Natural killer cell (primary cell): ENCODE results near the gene EHBP1L1. TPM values are rescaled to one million over a fixed set of nuclear protein-coding genes. Genes with fewer than 3 reads are reported as not detected.

Experiments
- ATAC-seq, 3 donors: fragments of 150-1000 bp in 2 of 3; fragments of 200-7000 bp in 1 of 3; cut with Tn5 transposase; 1 replicate in 1 of 3; 2 replicates in 2 of 3; pipeline ENCODE4 v1.10.0; 2021; ENCODE audit warnings: mild to moderate bottlenecking in 2 of 3, moderate library complexity in 2 of 3
- DNase-seq, 2 donors: peaks; one replicate each; pipeline versions ENCODE4 v3.0.0 to v3.0.0-alpha.2; 2013 to 2021; ENCODE audit warnings: mixed read lengths in 1 of 2
- H3K27ac ChIP-seq: one replicate; pipeline ENCODE4 v1.5.1; 2013; ENCODE audit warnings: mild to moderate bottlenecking, low read length
- H3K27me3 ChIP-seq: one replicate; pipeline ENCODE4 v1.6.1; 2013; ENCODE audit warnings: low read length; ENCODE audit not compliant: control insufficient read depth, insufficient read depth
- H3K36me3 ChIP-seq: one replicate; pipeline ENCODE4 v1.6.1; 2013; ENCODE audit warnings: low read length; ENCODE audit not compliant: control insufficient read depth, insufficient read depth
- H3K4me1 ChIP-seq: one replicate; pipeline ENCODE4 v1.6.1; 2013; ENCODE audit warnings: low read length; ENCODE audit not compliant: control insufficient read depth, insufficient read depth
- H3K4me3 ChIP-seq: one replicate; pipeline ENCODE4 v1.5.1; 2013; ENCODE audit warnings: low read length
- H3K9me3 ChIP-seq: one replicate; pipeline ENCODE4 v1.6.1; 2013; ENCODE audit warnings: low read length; ENCODE audit not compliant: control insufficient read depth, insufficient read depth
- H3K27ac Mint-ChIP-seq, 2 donors: one replicate each; pipeline ENCODE4 v1.8.0; 2022; ENCODE audit warnings: mild to moderate bottlenecking in 2 of 2, mixed read lengths in 2 of 2, moderate library complexity in 1 of 2
- H3K27me3 Mint-ChIP-seq, 2 donors: one replicate each; pipeline ENCODE4 v1.8.0; 2022; ENCODE audit warnings: low read depth in 2 of 2, mixed read lengths in 2 of 2
- H3K36me3 Mint-ChIP-seq: one replicate; pipeline ENCODE4 v1.8.0; 2022; ENCODE audit warnings: mixed read lengths
- H3K4me1 Mint-ChIP-seq, 2 donors: one replicate each; pipeline ENCODE4 v1.8.0; 2022; ENCODE audit warnings: mixed read lengths in 2 of 2
- H3K4me3 Mint-ChIP-seq: one replicate; pipeline ENCODE4 v1.8.0; 2022; ENCODE audit warnings: mild to moderate bottlenecking, moderate library complexity, mixed read lengths
- H3K9me3 Mint-ChIP-seq, 2 donors: one replicate each; pipeline ENCODE4 v1.8.0; 2022; ENCODE audit warnings: mixed read lengths in 2 of 2
- CTCF ChIP-seq: fragments of 200-600 bp; IDR thresholded peaks from one replicate; pipeline ENCODE4 v1.8.0; 2022; ENCODE audit warnings: antibody characterized with exemption
- WGBS: methylation state at CpG from one replicate; pipeline ENCODE4 v1.1.7; 2013; ENCODE audit warnings: missing lambda C conversion rate; ENCODE audit not compliant: insufficient coverage; 5-methylcytosine and 5-hydroxymethylcytosine counted together
- intact Hi-C: fragments of 100-400 bp; cut with micrococcal nuclease; formaldehyde crosslinking; loops from one replicate; pipeline ENCODE4 v1.14.2; 2022
- total RNA-seq, 4 donors: library from RNA; stranded (reverse); fragments of 120-200 nt in 1 of 4; gene quantifications; one replicate each; pipeline versions ENCODE4 v1.2.3 to v1.2.4, GENCODE V29; 2013 to 2022

The EHBP1L1 gene
- total RNA-seq, 3 donors from 2014 or later (not counting 1 experiment from before 2014, with no cell fraction given) = 129 to 137 (median 135) TPM

- no peaks in the 10 kb centered on the region for H3K9me3 ChIP-seq
- H3K27me3 ChIP-seq = no peaks in the 10 kb centered on the region
- no peak overlapping the region for H3K27ac ChIP-seq
- Mint-ChIP-seq H3K9me3 (no peaks in the 10 kb centered on the region), H3K36me3 (no peaks in the 10 kb centered on the region), H3K4me1 (peaks cover 5 to 12% of the 10 kb centered on the region in 2 donors), H3K27ac (peak overlapping the region in 1 of 2 donors; percentile 29), H3K4me3 (no peak overlapping the region), H3K27me3 (no peaks in the 10 kb centered on the region)
- no peak for TF ChIP-seq CTCF
- no peak for ATAC-seq
- H3K36me3 ChIP-seq = peaks cover 46% of the 10 kb centered on the region
- no peak for DNase-seq
- intact Hi-C loops = no loop called here
- WGBS = 93% methylated on average over 10 of the region's 10 CpGs
- H3K4me3 ChIP-seq = no peak overlapping the region
- peaks cover 17% of the 10 kb centered on the region for H3K4me1 ChIP-seq
Observed at GRCh38 chr11:65529475-65530156, 46.2 kb upstream of the EHBP1L1 start.

- H3K27ac Mint-ChIP-seq = peak overlapping the region in 1 of 2 donors; percentile 29
- H3K36me3 Mint-ChIP-seq = no peaks in the 10 kb centered on the region
- WGBS = 83% methylated on average over 5 of the region's 5 CpGs
- Histone ChIP-seq H3K4me1 (peaks cover 17% of the 10 kb centered on the region), H3K27me3 (no peaks in the 10 kb centered on the region), H3K4me3 (no peak overlapping the region), H3K27ac (no peak overlapping the region), H3K36me3 (peaks cover 46% of the 10 kb centered on the region), H3K9me3 (no peaks in the 10 kb centered on the region)
- no peak for TF ChIP-seq CTCF
- no peak overlapping the region for H3K4me3 Mint-ChIP-seq
- peaks cover 6 to 11% of the 10 kb centered on the region in 2 donors for H3K4me1 Mint-ChIP-seq
- peak in 1 of 2 donors; percentile 64 for DNase-seq
- H3K27me3 Mint-ChIP-seq = no peaks in the 10 kb centered on the region
- intact Hi-C loops = no loop called here
- ATAC-seq = peak; percentile 31 to 54 (median 45)
- H3K9me3 Mint-ChIP-seq = no peaks in the 10 kb centered on the region
Observed at GRCh38 chr11:65530157-65530496, 45.7 kb upstream of the EHBP1L1 start.

- no peaks in the 10 kb centered on the region for H3K36me3 Mint-ChIP-seq
- TF ChIP-seq CTCF = no peak
- no peak overlapping the region for H3K27ac ChIP-seq
- H3K27me3 Mint-ChIP-seq = no peaks in the 10 kb centered on the region
- no peak overlapping the region for H3K4me3 ChIP-seq
- H3K4me1 ChIP-seq = no peaks in the 10 kb centered on the region
- no peak overlapping the region for H3K4me3 Mint-ChIP-seq
- H3K27ac Mint-ChIP-seq = peak overlapping the region in 1 of 2 donors; percentile 43
- peaks cover 55% of the 10 kb centered on the region for H3K36me3 ChIP-seq
- H3K4me1 Mint-ChIP-seq = peaks cover 3 to 6% of the 10 kb centered on the region in 2 donors
- ATAC-seq = no peak
- no peak for DNase-seq
- 96% methylated on average over 15 of the region's 15 CpGs for WGBS
- no peaks in the 10 kb centered on the region for H3K9me3 Mint-ChIP-seq
- H3K9me3 ChIP-seq = no peaks in the 10 kb centered on the region
- intact Hi-C loops = no loop called here
- no peaks in the 10 kb centered on the region for H3K27me3 ChIP-seq
Observed at GRCh38 chr11:65532388-65533064, 43.3 kb upstream of the EHBP1L1 start.
